Ascending aorta (tissue), 2 donors: ENCODE measurements around the gene CTXND1. TPM values are rescaled to one million over a fixed set of nuclear protein-coding genes. Genes with fewer than 3 reads are reported as not detected.

ENCODE experiments used
- DNase-seq, 2 donors: peaks; one replicate each; pipeline ENCODE4 v3.0.0-alpha.2; 2019; ENCODE audit warnings: low spot score in 2 of 2
- H3K27ac ChIP-seq, 2 donors: fragments of 200-600 bp; sonication (generic); one replicate each; pipeline ENCODE4 v1.5.1; 2016 to 2017; ENCODE audit warnings: mild to moderate bottlenecking in 1 of 2
- H3K27me3 ChIP-seq: fragments of 200-600 bp; sonication (generic); one replicate; pipeline ENCODE4 v1.5.1; 2017
- H3K36me3 ChIP-seq, 2 donors: fragments of 200-600 bp; sonication (generic); one replicate each; pipeline ENCODE4 v1.5.1; 2016
- H3K4me1 ChIP-seq, 2 donors: fragments of 200-600 bp; sonication (generic); one replicate each; pipeline ENCODE4 v1.5.1; 2016 to 2017; ENCODE audit warnings: mild to moderate bottlenecking in 1 of 2
- H3K4me3 ChIP-seq, 2 donors: fragments of 200-600 bp; sonication (generic); one replicate each; pipeline ENCODE4 v1.5.1; 2016 to 2017; ENCODE audit warnings: mild to moderate bottlenecking in 1 of 2
- H3K9me3 ChIP-seq, 2 donors: fragments of 200-600 bp; sonication (generic); one replicate each; pipeline ENCODE4 v1.5.1; 2016
- intact Hi-C: fragments of 100-400 bp; cut with DNase I; formaldehyde crosslinking; loops from one replicate; pipeline ENCODE4 v1.15.1; 2023
- total RNA-seq: library from RNA; depleted of rRNA; stranded (reverse); fragments of >200 nt; gene quantifications from one replicate; pipeline ENCODE4 v1.1.0, GENCODE V29; 2016
- TF ChIP-seq, protein P1 (sequence below), 3 experiments: fragments of 200-600 bp in 2 of 3; fragments of 450-650 bp in 1 of 3; sonication (generic) in 2 of 3; IDR thresholded peaks; one replicate each; pipeline ENCODE4 v1.5.1; 2016 to 2019; ENCODE audit warnings: antibody characterized with exemption in 3 of 3, mild to moderate bottlenecking in 1 of 3, moderate library complexity in 1 of 3

Gene CTXND1
- total RNA-seq, 1 donor from 2014 or later = 0.11 TPM

DNA sequence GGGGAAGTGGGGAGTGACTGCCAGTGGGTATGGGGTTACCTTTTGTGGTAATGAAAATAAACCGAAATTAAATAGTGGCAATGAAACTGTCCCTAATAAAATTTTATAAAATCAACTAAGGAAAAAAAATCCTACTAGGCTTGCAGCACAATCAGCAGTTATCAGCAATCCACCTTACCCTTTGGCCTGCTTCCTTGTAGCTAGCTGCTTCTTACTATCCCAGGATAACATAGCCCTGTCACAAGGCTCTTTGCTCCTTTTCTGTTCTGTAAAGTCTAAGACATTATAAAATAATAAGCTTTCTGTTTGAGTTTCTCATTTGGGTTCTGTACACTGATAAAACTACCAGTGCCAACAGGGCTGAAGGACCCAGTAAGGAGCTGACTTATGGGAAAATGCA, 23.0 kb upstream of the CTXND1 start:
- no peak for DNase-seq
- TF ChIP-seq, protein P1, sequence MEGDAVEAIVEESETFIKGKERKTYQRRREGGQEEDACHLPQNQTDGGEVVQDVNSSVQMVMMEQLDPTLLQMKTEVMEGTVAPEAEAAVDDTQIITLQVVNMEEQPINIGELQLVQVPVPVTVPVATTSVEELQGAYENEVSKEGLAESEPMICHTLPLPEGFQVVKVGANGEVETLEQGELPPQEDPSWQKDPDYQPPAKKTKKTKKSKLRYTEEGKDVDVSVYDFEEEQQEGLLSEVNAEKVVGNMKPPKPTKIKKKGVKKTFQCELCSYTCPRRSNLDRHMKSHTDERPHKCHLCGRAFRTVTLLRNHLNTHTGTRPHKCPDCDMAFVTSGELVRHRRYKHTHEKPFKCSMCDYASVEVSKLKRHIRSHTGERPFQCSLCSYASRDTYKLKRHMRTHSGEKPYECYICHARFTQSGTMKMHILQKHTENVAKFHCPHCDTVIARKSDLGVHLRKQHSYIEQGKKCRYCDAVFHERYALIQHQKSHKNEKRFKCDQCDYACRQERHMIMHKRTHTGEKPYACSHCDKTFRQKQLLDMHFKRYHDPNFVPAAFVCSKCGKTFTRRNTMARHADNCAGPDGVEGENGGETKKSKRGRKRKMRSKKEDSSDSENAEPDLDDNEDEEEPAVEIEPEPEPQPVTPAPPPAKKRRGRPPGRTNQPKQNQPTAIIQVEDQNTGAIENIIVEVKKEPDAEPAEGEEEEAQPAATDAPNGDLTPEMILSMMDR (IDR thresholded peaks at IDR 0.05) = no peak
- intact Hi-C loops = no loop called here

DNA sequence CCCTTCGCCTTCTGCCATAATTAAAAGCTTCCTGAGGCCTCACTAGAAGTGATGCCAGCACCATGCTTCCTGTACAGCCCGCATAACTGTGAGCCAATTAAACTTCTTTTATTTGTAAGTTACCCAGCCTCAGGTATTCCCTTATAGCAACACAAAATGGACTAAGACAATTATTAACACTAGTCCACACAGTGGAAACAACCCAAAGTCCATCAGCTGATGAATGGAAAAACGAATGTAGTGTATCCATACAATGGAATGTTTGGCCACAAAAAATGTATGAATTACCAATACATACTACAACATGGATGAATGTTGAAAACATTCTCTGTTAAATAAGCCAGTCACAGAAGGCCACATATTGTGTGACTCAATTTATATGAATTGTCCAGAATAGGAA, 22.5 kb upstream of the CTXND1 start:
- H3K9me3 ChIP-seq = no peaks in the 10 kb centered on the region
- no peaks in the 10 kb centered on the region for H3K4me1 ChIP-seq
- no peak overlapping the region for H3K27ac ChIP-seq
- no peak overlapping the region for H3K4me3 ChIP-seq
- no peaks in the 10 kb centered on the region for H3K36me3 ChIP-seq
- H3K27me3 ChIP-seq = no peaks in the 10 kb centered on the region
- intact Hi-C loops = no loop called here
- peak in 1 of 2 donors; percentile 3 for DNase-seq
- TF ChIP-seq, protein P1 (IDR thresholded peaks at IDR 0.05) = no peak

More for the DNA sequence above, 23.0 kb upstream of the CTXND1 start:
- Histone ChIP-seq H3K4me3 (no peak overlapping the region), H3K27me3 (no peaks in the 10 kb centered on the region), H3K36me3 (no peaks in the 10 kb centered on the region), H3K9me3 (no peaks in the 10 kb centered on the region), H3K4me1 (no peaks in the 10 kb centered on the region), H3K27ac (no peak overlapping the region)

DNA sequence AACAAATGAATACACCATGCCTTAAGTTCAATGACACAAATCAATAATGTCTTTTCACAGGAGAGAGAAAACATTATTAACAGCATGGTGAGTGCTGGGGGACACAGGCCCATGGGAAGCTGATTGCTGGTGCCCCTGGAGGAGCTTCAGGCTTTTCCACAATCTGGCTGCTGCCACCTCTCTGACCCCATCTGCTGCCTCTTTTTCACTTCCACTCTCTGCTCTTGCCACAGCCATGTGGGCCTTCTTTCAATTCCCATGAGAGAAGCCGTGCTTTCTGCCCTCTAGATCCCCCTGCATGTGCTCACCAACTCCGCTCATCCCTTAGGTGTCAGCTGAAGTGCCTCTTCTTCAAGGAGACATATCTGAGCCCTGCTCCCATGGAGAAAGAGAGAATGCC, 21.0 kb upstream of the CTXND1 start:
- no peaks in the 10 kb centered on the region for H3K27me3 ChIP-seq
- H3K4me1 ChIP-seq = no peaks in the 10 kb centered on the region
- peak in 1 of 2 donors; percentile 28 for DNase-seq
- no peaks in the 10 kb centered on the region for H3K36me3 ChIP-seq
- intact Hi-C loops = no loop called here
- TF ChIP-seq, protein P1 (IDR thresholded peaks at IDR 0.05) = no peak
- H3K27ac ChIP-seq = no peak overlapping the region
- no peak overlapping the region for H3K4me3 ChIP-seq
- no peaks in the 10 kb centered on the region for H3K9me3 ChIP-seq

DNA sequence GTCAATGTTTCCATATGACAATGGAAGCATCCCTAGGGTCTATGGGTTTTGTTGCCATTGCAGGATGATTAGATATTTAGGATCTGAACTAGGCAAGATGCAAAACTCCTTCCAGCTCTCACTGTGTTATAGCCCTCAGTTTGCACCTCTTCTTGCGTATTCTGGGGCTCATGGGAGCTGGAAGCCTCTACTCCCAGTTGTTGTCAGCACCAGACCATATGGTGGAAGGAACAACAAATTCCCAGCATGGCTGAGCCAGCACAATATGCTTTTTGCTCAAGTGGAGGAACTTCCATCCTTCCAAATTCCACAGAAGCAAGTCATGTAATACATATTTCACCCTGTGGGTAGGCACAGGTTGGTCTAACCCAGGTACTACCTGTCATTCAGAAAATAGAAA, 18.5 kb upstream of the CTXND1 start:
- no peaks in the 10 kb centered on the region for H3K9me3 ChIP-seq
- TF ChIP-seq, protein P1 (IDR thresholded peaks at IDR 0.05) = no peak
- no peak overlapping the region for H3K27ac ChIP-seq
- H3K36me3 ChIP-seq = no peaks in the 10 kb centered on the region
- intact Hi-C loops = no loop called here
- DNase-seq = peak in 1 of 2 donors; percentile 15
- H3K4me3 ChIP-seq = no peak overlapping the region
- no peaks in the 10 kb centered on the region for H3K4me1 ChIP-seq
- no peaks in the 10 kb centered on the region for H3K27me3 ChIP-seq

DNA sequence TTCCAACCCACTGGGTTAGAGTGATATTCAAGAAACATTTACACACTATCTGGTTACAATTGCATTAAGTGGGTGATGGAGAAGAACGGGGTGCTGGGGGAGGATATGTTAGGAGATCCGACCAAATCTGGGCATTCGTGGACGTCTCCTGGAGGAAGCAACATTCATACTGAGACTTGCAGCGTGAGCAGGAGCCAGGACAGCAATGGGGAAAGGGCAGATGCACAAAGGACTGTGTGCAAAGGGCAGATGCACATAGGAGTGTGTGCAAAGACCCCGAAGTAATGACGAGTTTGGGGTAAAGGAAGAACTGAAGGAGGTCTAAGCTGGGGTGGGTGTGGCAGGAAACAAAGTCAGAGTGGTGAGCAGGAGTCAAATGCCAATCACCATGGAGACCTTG, 16.1 kb upstream of the CTXND1 start:
- H3K9me3 ChIP-seq = no peaks in the 10 kb centered on the region
- TF ChIP-seq, protein P1 (IDR thresholded peaks at IDR 0.05) = no peak
- intact Hi-C loops = no loop called here

DNA sequence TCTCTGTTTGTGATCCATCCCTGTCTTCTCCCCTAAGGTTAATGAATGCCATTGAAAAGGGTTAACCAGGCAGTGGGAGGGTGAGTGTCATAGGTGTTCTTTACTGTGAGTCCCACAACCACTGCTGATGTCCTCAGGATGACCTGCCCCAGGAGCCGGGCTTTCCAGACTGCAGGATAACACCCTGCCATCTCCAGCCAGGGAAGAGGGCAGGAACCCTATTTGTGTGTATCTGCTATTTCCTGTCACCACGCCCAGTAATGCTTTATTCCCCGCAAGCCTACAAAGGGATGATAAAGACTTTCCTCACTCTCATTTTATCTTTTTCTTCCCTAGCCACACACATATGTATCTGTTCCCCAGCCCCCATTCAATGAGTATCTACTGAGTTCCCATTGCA, 15.6 kb upstream of the CTXND1 start:
- no peaks in the 10 kb centered on the region for H3K27me3 ChIP-seq
- no peaks in the 10 kb centered on the region for H3K4me1 ChIP-seq
- no peaks in the 10 kb centered on the region for H3K9me3 ChIP-seq
- intact Hi-C loops = no loop called here
- H3K4me3 ChIP-seq = no peak overlapping the region
- TF ChIP-seq, protein P1 (IDR thresholded peaks at IDR 0.05) = no peak
- no peak overlapping the region for H3K27ac ChIP-seq
- DNase-seq = peak in 1 of 2 donors; percentile 13
- no peaks in the 10 kb centered on the region for H3K36me3 ChIP-seq

More for the DNA sequence above, 16.1 kb upstream of the CTXND1 start:
- H3K27ac ChIP-seq = no peak overlapping the region
- no peaks in the 10 kb centered on the region for H3K36me3 ChIP-seq
- H3K27me3 ChIP-seq = no peaks in the 10 kb centered on the region
- no peaks in the 10 kb centered on the region for H3K4me1 ChIP-seq
- DNase-seq = peak in 1 of 2 donors; percentile 25
- no peak overlapping the region for H3K4me3 ChIP-seq
